Breast epithelium (tissue), 4 donors: ENCODE results near the gene PRSS36. TPM values are rescaled to one million over a fixed set of nuclear protein-coding genes. Genes with fewer than 3 reads are reported as not detected.

Experiments used
- DNase-seq, 2 donors: peaks; one replicate each; pipeline ENCODE4 v3.0.0-alpha.2; 2019; ENCODE audit warnings: low spot score in 2 of 2
- H3K27ac ChIP-seq, 2 donors: fragments of 200-600 bp; sonication (generic) in 1 of 2; one replicate each; pipeline ENCODE4 v1.5.1; 2016 to 2019; ENCODE audit warnings: mild to moderate bottlenecking in 1 of 2
- H3K27me3 ChIP-seq, 2 donors: fragments of 200-600 bp; sonication (generic) in 1 of 2; one replicate each; pipeline versions ENCODE4 v1.5.1 to v1.6.0; 2017 to 2019; ENCODE audit warnings: control low read depth in 1 of 2, mild to moderate bottlenecking in 1 of 2
- H3K36me3 ChIP-seq: fragments of 200-600 bp; one replicate; pipeline ENCODE4 v1.5.1; 2019
- H3K4me1 ChIP-seq, 2 donors: fragments of 200-600 bp; sonication (generic); one replicate each; pipeline ENCODE4 v1.5.1; 2016 to 2019; ENCODE audit warnings: control low read depth in 1 of 2
- H3K4me3 ChIP-seq, 3 donors: fragments of 200-600 bp; sonication (generic); 1 replicate in 2 of 3; 2 replicates in 1 of 3; pipeline ENCODE4 v1.5.1; 2016 to 2019; ENCODE audit warnings: mild to moderate bottlenecking in 3 of 3, moderate library complexity in 2 of 3
- H3K9me3 ChIP-seq, 2 donors: fragments of 200-600 bp; sonication (generic) in 1 of 2; one replicate each; pipeline ENCODE4 v1.5.1; 2016 to 2019; ENCODE audit warnings: control low read depth in 1 of 2
- POLR2A ChIP-seq: fragments of 450-650 bp; IDR thresholded peaks from one replicate; pipeline ENCODE4 v1.6.1; 2016; ENCODE audit warnings: antibody characterized with exemption, mild to moderate bottlenecking, moderate library complexity
- POLR2AphosphoS5 ChIP-seq, 3 donors: sonication (generic); formaldehyde crosslinking; IDR thresholded peaks; one replicate each; pipeline ENCODE4 v1.6.1; 2017; ENCODE audit warnings: antibody characterized with exemption in 3 of 3
- intact Hi-C: fragments of 100-400 bp; cut with DNase I; formaldehyde crosslinking; loops from one replicate; pipeline ENCODE4 v1.15.1; 2023; ENCODE audit warnings: low total_unique reads
- total RNA-seq, 3 donors: library from RNA; depleted of rRNA; stranded (reverse); fragments of >200 nt; gene quantifications; one replicate each; pipeline ENCODE4 v1.1.0, GENCODE V29; 2016
- TF ChIP-seq, protein P1 (sequence below), 3 donors: fragments of 450-650 bp; IDR thresholded peaks; one replicate each; pipeline ENCODE4 v1.5.1; 2016 to 2017; ENCODE audit warnings: antibody characterized with exemption in 3 of 3, mild to moderate bottlenecking in 3 of 3, moderate library complexity in 3 of 3

PRSS36 gene
- total RNA-seq, 3 donors from 2014 or later, result 0.98 to 8.3 (median 2.0) TPM

DNA sequence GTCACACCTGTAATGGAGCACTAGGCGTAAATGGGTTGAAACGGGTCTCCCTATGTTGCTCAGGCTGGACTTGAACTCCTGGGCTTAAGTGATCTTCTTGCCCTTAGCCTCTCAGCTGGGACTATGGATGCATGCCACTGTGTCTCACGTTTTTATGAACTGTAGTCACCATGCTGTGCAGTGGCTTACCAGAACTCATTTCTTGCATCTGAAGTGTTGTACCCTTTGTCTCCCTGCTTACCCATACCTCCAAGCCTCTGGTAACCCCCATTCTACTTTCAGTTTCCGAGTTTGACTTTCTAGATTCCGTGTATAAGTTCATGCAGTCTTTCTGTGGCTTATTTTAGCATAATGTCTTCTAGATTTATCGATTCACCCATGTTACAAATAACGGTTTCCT lies 45.0 kb upstream of the PRSS36 start:
- DNase-seq, result no peak
- H3K27ac ChIP-seq, result no peak overlapping the region
- H3K9me3 ChIP-seq, result no peaks in the 10 kb centered on the region
- intact Hi-C loops, result no loop called here
- no peak overlapping the region for H3K4me3 ChIP-seq
- no peaks in the 10 kb centered on the region for H3K27me3 ChIP-seq
- peaks cover 7% of the 10 kb centered on the region for H3K36me3 ChIP-seq
- TF ChIP-seq POLR2A (no peak), POLR2AphosphoS5 (IDR thresholded peaks at IDR 0.05) (no peak)
- TF ChIP-seq, protein P1, sequence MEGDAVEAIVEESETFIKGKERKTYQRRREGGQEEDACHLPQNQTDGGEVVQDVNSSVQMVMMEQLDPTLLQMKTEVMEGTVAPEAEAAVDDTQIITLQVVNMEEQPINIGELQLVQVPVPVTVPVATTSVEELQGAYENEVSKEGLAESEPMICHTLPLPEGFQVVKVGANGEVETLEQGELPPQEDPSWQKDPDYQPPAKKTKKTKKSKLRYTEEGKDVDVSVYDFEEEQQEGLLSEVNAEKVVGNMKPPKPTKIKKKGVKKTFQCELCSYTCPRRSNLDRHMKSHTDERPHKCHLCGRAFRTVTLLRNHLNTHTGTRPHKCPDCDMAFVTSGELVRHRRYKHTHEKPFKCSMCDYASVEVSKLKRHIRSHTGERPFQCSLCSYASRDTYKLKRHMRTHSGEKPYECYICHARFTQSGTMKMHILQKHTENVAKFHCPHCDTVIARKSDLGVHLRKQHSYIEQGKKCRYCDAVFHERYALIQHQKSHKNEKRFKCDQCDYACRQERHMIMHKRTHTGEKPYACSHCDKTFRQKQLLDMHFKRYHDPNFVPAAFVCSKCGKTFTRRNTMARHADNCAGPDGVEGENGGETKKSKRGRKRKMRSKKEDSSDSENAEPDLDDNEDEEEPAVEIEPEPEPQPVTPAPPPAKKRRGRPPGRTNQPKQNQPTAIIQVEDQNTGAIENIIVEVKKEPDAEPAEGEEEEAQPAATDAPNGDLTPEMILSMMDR (IDR thresholded peaks at IDR 0.05), result no peak
- no peaks in the 10 kb centered on the region for H3K4me1 ChIP-seq

DNA sequence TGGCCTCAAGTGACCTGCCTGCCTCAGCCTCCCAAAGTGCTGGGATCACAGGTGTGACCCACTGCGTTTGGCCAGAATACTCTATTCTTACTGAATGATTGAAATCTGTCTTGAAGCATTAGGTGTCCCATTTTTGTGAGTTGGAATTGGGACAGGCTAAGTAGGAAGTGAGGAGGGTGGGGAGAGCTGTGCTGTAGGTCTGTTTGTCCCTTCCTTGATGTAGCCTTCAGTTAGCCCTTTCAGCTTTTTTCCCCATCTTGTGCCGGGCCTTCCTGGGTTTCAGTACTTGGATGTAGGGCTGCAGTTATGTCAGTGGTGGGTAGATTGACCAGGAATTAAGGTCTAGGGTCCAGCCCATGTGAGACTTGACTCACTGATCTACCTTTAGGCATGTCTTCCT lies 44.0 kb upstream of the PRSS36 start:
- Histone ChIP-seq H3K36me3 (peaks cover 15% of the 10 kb centered on the region), H3K27ac (no peak overlapping the region), H3K4me1 (no peaks in the 10 kb centered on the region), H3K4me3 (no peak overlapping the region), H3K27me3 (no peaks in the 10 kb centered on the region), H3K9me3 (no peaks in the 10 kb centered on the region)
- TF ChIP-seq POLR2A, result no peak
- TF ChIP-seq, protein P1 (IDR thresholded peaks at IDR 0.05), result no peak
- DNase-seq, result no peak
- intact Hi-C loops, result no loop called here

DNA sequence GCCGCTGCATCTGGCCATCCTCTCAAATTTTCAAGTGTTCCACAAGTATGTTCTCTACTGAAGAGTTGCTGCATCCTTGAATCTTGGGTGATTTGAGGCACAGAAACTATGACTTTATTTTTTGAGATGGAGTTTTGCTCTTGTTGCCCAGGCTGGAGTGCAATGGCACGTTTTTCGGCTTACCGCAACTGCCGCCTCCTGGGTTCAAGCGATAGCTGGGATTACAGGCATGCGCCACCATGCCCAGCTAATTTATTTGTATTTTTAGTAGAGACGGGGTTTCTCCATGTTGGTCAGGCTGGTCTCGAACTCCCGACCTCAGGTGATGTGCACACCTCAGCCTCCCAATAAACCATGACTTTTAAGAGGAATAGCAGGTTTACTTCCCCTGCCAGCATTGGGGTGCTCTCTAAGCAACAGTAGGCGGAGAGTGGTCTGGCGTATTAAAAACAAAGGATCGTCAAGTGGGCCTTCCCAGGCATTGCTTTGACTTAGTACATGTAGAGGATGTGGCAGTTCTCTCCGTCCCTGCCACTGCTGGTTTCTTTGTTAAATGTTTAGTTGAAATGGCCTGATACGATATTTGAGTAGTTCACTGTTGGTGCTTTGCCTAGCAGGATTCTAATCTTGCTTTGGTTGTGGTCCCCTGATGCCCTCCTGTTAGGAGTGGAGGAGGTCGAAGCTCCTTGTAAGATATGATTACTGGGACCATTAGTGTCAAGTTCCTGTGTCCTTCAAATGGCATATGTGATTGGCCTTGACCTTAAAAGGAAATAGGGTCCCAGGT lies 43.2 kb upstream of the PRSS36 start:
- H3K9me3 ChIP-seq, result no peaks in the 10 kb centered on the region
- peaks cover 16% of the 10 kb centered on the region for H3K36me3 ChIP-seq
- H3K27ac ChIP-seq, result no peak overlapping the region
- TF ChIP-seq, protein P1 (IDR thresholded peaks at IDR 0.05), result no peak
- no peak for TF ChIP-seq POLR2A
- no peak for TF ChIP-seq POLR2AphosphoS5 (IDR thresholded peaks at IDR 0.05)
- no peaks in the 10 kb centered on the region for H3K27me3 ChIP-seq
- no peak overlapping the region for H3K4me3 ChIP-seq
- no peak for DNase-seq
- intact Hi-C loops, result no loop called here
- H3K4me1 ChIP-seq, result no peaks in the 10 kb centered on the region

DNA sequence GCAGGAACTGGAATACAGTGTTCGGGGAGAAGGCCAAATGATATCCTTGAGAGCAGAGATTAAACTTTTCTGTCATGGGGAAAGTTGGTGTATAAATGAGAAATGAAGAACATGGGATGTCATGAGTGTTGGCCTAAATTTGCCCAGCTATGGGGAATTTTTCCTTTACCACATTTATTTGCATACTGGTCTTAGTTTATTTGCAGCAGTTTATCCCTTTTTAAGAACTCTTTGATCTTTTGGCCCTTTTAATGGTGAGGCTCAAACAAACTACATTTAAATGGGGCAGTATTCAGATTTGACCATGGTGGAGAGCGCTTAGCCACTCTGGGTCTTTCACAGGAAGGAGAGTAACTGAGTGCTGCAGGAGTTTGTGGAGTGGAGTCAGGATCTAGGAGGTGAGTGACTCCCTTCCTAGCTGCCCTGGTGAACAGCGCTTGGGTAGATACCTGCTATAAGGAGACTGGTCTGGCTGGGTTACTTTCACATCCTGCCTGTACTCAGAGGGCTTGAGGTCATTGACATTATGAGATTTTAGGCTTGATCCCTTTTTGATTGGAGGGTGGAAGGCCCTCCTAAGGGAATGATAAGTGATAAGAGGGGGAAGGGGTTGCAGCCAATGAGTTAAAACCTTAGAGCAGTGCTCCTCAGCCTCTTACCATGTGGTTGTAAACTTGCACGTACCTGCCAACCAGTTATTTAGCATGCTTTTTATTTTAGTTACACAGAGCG lies 42.0 kb upstream of the PRSS36 start:
- Histone ChIP-seq H3K36me3 (peaks cover 18% of the 10 kb centered on the region), H3K27me3 (no peaks in the 10 kb centered on the region), H3K4me3 (no peak overlapping the region), H3K4me1 (no peaks in the 10 kb centered on the region), H3K27ac (no peak overlapping the region), H3K9me3 (no peaks in the 10 kb centered on the region)
- no peak for DNase-seq
- TF ChIP-seq POLR2AphosphoS5 (IDR thresholded peaks at IDR 0.05) (no peak), POLR2A (no peak)
- TF ChIP-seq, protein P1 (IDR thresholded peaks at IDR 0.05), result no peak
- intact Hi-C loops, result no loop called here

DNA sequence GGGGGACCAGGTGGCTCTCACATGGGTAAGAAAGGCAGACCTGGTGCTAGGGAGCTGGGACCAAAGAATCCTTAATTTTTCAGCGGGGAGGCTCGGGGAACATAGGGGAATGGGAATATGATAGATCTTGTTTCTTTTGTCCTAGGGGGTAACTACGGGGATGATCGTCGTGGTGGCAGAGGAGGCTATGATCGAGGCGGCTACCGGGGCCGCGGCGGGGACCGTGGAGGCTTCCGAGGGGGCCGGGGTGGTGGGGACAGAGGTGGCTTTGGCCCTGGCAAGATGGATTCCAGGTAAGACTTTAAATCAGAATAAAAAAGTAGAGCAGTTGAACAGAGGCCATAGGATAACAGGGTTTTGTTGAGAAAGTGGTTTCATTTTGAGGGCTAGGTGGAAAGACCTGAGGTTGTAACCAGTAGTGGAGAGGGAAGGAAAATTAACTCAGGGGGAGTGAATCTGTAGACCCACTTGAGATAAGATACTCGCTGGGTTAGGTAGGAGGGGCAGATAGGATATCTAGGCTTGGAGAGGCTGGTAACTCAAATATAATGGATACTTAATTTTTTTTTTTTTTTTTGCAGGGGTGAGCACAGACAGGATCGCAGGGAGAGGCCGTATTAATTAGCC lies 41.1 kb upstream of the PRSS36 start:
- no peak for TF ChIP-seq POLR2AphosphoS5 (IDR thresholded peaks at IDR 0.05)
- TF ChIP-seq, protein P1 (IDR thresholded peaks at IDR 0.05), result no peak
- H3K27me3 ChIP-seq, result no peaks in the 10 kb centered on the region
- H3K9me3 ChIP-seq, result no peaks in the 10 kb centered on the region
- no peaks in the 10 kb centered on the region for H3K4me1 ChIP-seq
- intact Hi-C loops, result no loop called here
- no peak for DNase-seq
- H3K27ac ChIP-seq, result no peak overlapping the region
- H3K36me3 ChIP-seq, result peaks cover 22% of the 10 kb centered on the region
- no peak overlapping the region for H3K4me3 ChIP-seq
